ENCODE measurements around the gene NAA80. TPM values are rescaled to one million over a fixed set of nuclear protein-coding genes. Genes with fewer than 3 reads are reported as not detected.

The NAA80 gene
- total RNA-seq, 1 donor from 2014 or later = 38.8 TPM

DNA sequence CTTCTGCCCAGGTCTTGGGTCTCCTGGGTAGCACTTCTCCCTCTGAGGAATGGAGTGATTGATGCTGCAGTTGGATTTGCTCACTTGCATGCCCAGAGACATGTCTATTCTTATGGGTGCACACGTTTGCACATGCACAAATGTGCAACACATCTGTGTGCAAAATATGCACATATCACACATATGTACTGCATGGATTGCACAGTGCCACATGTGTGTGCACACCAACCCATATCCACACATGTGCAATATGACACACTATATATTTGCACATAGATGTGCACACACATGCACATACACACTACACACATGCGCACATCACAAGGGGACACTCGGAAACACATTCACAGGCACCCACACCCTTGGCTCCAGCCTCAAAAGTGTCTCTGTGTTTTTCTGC lies 30.9 kb downstream of the NAA80 start:
- H3K36me3 ChIP-seq = no peaks in the 10 kb centered on the region
- intact Hi-C loops (cut with DNase I) = no loop called here
- H3K27ac ChIP-seq = peak overlapping the region; percentile 97 to 99
- H3K27me3 ChIP-seq = no peaks in the 10 kb centered on the region
- H3K4me3 ChIP-seq = peak overlapping the region in 1 of 2 donors; percentile 70
- H3K9me3 ChIP-seq = no peaks in the 10 kb centered on the region
- DNase-seq (ENCODE audit: low spot score in 2 of 2) = no peak
- TF ChIP-seq, protein P1, sequence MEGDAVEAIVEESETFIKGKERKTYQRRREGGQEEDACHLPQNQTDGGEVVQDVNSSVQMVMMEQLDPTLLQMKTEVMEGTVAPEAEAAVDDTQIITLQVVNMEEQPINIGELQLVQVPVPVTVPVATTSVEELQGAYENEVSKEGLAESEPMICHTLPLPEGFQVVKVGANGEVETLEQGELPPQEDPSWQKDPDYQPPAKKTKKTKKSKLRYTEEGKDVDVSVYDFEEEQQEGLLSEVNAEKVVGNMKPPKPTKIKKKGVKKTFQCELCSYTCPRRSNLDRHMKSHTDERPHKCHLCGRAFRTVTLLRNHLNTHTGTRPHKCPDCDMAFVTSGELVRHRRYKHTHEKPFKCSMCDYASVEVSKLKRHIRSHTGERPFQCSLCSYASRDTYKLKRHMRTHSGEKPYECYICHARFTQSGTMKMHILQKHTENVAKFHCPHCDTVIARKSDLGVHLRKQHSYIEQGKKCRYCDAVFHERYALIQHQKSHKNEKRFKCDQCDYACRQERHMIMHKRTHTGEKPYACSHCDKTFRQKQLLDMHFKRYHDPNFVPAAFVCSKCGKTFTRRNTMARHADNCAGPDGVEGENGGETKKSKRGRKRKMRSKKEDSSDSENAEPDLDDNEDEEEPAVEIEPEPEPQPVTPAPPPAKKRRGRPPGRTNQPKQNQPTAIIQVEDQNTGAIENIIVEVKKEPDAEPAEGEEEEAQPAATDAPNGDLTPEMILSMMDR (IDR thresholded peaks at IDR 0.05) = no peak
- peaks cover 33 to 65% of the 10 kb centered on the region in 2 donors for H3K4me1 ChIP-seq

DNA sequence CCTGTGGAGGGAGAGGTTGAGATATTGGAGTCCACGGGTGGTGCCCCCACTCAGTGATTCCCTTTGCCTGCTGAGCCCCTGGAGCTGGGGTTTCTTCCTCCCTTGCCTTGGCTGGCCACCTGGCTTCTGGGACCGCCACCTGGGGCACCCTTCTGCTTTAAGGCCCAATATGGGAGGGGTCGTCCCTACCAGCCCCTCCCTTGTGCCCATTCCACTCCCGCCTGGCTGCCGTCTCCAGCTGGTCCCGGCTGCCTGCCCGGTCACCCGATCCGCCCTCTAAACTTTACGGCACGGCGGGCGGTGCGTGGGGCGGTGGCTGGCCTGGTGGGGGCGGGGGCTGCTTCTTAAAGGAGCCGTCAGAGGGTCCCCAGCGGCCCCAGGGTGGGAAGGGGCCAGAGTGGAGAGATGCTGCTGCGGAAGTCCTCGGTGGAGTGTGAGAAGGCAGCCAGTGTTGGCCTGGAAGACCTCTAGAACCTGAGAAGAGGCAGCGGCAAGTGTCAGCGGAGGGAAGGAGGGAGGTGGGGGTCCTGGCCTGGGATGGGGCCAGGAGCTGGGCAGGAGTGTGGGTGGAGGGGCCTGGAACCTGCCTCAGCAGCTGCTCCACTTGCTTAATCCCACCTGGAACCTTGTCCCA lies 31.8 kb downstream of the NAA80 start:
- H3K36me3 ChIP-seq = no peaks in the 10 kb centered on the region
- peak overlapping the region; percentile 97 to 99 for H3K27ac ChIP-seq
- H3K9me3 ChIP-seq = no peaks in the 10 kb centered on the region
- peaks cover 27 to 62% of the 10 kb centered on the region in 2 donors for H3K4me1 ChIP-seq
- intact Hi-C loops (cut with DNase I) = no loop called here
- TF ChIP-seq, protein P1 (IDR thresholded peaks at IDR 0.05) = no peak
- no peaks in the 10 kb centered on the region for H3K27me3 ChIP-seq
- DNase-seq (ENCODE audit: low spot score in 2 of 2) = peak in 1 of 2 donors; percentile 85
- peak overlapping the region; percentile 61 to 70 for H3K4me3 ChIP-seq

DNA sequence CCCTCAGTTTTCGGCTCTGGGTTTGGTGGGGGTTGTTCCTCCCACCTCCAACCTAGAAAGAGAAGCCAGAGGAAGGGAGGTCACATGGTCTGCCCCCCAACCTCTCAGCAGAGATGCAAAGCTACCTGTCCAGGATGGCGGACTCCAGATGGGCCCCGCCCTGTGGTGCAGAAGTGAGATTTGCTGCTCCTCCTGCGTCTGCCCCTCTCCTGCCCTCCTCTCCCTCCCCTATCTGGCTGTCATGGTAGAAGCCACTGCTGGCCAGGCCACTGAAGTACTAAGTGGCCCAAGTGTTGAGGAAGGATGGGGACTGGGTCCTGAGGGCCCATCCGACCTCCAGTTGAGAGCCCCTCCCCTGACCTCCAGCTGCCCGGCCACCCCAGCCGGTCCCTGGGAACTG lies 32.4 kb downstream of the NAA80 start:
- Histone ChIP-seq H3K9me3 (no peaks in the 10 kb centered on the region), H3K36me3 (no peaks in the 10 kb centered on the region), H3K27me3 (no peaks in the 10 kb centered on the region), H3K27ac (peak overlapping the region; percentile 97 to 99), H3K4me1 (peaks cover 27 to 62% of the 10 kb centered on the region in 2 donors), H3K4me3 (peak overlapping the region; percentile 61 to 70)
- intact Hi-C loops (cut with DNase I) = no loop called here
- DNase-seq (ENCODE audit: low spot score in 2 of 2) = no peak
- TF ChIP-seq, protein P1 (IDR thresholded peaks at IDR 0.05) = no peak

DNA sequence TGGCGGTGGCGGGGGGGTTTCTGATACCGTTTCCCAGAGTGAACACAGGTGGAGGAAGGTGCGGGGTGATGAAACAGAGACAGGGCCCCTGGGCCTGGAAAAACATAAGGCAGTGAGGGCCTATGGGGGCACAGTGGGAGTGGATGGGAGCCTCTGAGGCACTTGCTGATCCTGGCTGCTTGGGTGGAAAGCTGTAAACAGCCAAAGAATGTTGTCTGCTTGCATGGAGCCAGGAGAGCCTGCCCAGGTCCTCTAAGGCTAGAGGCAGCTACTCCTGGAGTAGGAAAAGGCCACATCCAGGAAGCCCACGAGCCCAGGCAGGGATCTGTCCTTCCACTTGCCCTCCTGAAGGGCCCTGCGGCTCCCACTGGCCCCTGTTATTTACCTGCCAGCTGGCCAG lies 33.2 kb downstream of the NAA80 start:
- no peaks in the 10 kb centered on the region for H3K27me3 ChIP-seq
- no peaks in the 10 kb centered on the region for H3K9me3 ChIP-seq
- H3K4me3 ChIP-seq = peak overlapping the region in 1 of 2 donors; percentile 70
- intact Hi-C loops (cut with DNase I) = no loop called here
- H3K27ac ChIP-seq = peak overlapping the region; percentile 97 to 99
- H3K4me1 ChIP-seq = peaks cover 28 to 65% of the 10 kb centered on the region in 2 donors
- TF ChIP-seq, protein P1 (IDR thresholded peaks at IDR 0.05) = no peak
- no peak for DNase-seq (ENCODE audit: low spot score in 2 of 2)
- H3K36me3 ChIP-seq = no peaks in the 10 kb centered on the region

DNA sequence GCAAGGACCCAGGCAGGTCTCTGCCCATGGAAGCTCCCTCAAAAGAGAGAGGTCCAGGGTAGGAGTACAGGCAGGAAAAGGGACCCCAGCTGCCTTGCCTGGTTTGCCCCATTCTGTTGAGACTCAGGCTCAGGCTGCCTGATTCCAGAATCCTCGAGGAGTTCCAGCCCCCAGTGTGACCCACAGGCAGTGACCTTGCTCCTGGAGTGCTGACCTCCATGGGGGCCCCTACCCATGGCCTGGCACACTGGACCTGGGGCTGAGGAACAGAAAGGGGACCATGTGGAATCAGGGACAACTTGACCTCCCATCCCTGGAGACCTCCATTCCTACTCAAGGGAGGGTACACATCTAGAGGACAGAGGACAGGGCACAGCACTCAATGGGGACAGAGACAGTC lies 33.6 kb downstream of the NAA80 start:
- H3K27ac ChIP-seq = peak overlapping the region; percentile 97 to 99
- TF ChIP-seq, protein P1 (IDR thresholded peaks at IDR 0.05) = no peak
- no peaks in the 10 kb centered on the region for H3K36me3 ChIP-seq
- H3K27me3 ChIP-seq = no peaks in the 10 kb centered on the region
- H3K4me3 ChIP-seq = peak overlapping the region in 1 of 2 donors; percentile 70
- peaks cover 33 to 68% of the 10 kb centered on the region in 2 donors for H3K4me1 ChIP-seq
- no peaks in the 10 kb centered on the region for H3K9me3 ChIP-seq
- DNase-seq (ENCODE audit: low spot score in 2 of 2) = no peak
- intact Hi-C loops (cut with DNase I) = loop anchor here (2.0 kb wide), 2 partner anchors 27 to 33 kb away; partner anchors contain the start of genes HYAL3 and NAA80
